Esophagus mucosa (tissue), 1 donor: ENCODE results near the gene CENPS. TPM values are rescaled to one million over a fixed set of nuclear protein-coding genes. Genes with fewer than 3 reads are reported as not detected.
"Not testable (repeated sequence)": the region's sequence is repeated elsewhere in the genome, so short reads cannot be mapped to it uniquely, and the experiment has no call there.

ENCODE experiments used
- ATAC-seq: fragments of 200-7000 bp; cut with Tn5 transposase; one replicate; pipeline ENCODE4 v1.9.1; 2020
- total RNA-seq: library from RNA; stranded (reverse); gene quantifications from one replicate; pipeline ENCODE4 v1.2.4, GENCODE V29; 2023
- donor health status: DM: yes; HTN: yes; CAD: no.

Gene CENPS
- 11.8 TPM for total RNA-seq

DNA sequence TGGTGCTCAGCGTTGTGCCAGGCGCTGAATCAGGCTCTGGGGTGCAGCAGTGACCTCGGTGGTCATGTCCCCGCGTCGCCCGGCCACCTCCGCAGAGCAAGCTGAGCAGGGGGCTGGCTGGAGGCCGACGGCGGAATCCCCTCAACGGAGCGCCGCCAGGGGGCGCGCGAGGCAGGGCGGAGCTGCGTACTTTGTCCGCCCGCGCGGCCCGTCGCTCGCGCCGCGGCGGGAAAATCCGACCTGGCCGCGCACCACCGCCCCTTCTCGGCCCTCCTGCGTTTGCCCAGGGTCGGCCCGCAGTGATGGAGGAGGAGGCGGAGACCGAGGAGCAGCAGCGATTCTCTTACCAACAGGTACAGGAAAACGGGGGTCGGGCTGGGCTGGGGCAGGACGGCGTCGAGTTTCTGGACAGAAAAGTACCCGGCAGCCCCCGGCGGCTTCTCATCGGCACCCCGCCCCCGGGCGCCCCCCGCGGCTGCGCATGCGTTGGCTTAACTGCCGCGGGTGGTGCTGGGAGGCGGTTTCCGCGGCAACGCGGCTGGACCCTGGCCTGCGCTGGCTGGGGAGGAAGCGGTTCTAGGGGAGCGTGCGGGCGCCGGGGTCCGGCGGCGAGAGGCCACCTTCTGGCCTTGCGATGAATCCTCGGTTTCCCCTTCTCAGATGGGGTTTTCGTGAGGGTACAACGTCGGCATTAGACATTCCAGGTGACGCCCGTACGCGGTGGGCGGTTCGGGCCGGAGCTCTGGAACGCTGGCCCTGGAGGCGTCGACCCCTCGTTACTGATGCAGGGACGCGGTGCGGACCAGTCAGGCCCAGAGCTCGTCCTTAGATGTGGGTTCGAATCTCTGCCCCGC is at the start of gene CENPS:
TSS of gene CENPS (plus strand) at position 218 of the 854 bp plus-strand sequence. CDS start at position 303, 85 bp downstream.
- peak; percentile 82 for ATAC-seq

DNA sequence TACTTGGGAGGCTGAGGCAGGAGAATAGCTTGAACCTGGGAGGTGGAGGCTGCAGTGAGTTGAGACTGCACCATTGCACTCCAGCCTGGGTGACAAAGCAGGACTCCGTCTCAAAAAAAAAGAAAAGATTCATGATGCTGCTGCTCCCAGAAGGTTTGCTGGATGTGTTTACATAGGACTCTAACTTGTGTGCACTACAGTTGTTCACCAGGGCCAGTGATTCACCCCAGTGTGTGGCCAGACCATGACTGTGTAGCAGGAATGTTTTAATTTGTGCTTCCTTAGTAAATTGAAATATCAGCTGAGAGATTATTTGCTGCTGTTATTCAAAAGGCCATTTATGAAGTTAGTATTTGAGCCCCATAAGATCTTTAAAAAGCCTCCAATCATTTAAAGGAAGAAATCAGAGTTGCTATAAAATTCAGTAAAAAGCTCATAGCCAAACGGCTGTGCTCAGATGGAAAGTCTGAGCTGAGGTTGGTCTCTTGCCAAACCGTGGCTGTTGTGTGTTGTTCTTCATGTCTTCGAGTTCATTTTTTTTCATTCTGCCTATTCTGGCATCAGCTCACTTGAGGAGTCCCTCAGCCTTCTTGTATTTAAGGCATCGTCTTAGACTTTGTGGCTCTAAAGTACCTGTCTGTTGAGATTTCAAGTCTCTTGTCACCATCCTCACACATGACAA is 49.5 kb upstream of the CENPS start:
- peak; percentile 67 for ATAC-seq

DNA sequence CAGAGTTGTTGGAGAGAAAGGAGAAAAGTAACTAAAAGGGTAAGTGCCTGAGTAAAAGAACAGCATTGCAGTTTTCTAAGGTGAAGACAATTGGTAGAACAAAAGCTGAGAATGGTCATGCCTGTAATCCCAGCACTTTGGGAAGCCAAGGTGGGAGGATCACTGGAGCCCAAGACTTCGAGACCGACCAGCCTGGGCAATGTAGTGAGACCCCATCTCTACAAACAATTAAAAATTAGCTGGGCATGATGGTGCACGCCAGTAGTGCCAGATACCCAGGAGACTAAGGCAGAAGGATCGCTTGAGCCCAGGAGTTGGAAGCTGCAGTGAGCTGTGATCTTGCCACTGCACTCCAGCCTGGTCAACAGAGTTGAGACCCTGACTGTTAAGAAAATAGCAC is 46.6 kb upstream of the CENPS start:
- ATAC-seq: no peak

DNA sequence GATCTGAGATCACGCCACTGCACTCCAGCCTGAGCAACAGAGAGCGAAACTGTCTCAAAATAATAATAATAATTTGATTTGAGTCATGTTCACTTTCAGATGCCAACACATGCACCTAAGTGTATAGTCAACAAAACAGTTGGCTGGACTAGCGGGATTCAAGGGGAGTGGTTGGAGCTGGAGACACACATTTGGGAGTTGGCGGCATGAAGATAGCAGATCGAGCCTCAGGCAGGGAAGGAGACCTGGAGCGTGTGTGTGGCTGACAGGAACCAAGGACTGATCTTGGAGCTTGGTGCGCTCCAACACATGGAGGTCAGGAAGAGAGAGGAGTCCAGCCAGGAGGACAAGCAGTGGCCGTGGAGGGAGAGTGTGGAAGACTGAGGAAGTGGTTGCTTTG is 46.0 kb upstream of the CENPS start:
- no peak for ATAC-seq

DNA sequence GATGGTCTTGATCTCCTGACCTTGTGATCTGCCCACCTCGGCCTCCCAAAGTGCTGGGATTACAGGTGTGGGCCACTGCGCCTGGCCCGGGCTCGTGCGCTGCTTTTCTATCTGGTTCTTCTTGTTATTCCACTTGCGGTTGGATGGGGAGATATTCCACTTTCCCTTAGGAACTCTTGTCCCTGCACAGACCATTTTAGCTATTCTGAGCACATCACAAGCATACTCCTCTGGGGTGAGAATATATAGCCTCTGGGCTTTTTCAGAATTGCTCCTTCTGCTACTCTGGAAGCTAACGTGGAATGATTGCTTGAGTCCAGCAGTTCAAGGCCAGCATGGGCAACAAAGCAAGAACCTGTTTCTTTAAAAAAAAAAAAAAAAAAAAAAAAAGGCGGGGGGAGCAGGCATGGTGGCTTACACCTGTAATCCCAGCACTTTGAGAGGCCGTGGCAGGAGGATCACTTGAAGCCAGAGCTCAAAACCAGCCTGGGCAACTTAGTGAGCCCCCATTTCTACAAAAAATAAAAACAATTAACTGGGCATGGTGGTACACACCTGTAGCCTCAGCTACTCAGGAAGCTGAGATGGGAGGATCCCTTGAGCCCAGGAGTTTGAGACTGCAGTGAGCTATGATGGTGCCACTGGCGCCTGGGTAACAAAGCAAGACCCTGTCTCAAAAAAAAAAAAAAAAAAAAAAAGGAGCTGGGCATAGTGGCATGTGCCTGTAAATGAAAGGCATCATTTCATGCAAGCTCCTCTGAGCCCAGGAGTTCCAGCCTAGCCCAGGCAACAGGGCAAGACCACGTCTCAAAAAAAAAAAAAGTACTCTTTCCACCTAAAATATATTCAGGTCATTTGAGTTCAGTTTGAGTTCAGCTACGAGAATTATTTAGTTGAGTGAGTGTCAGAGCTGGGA is 43.2 kb upstream of the CENPS start:
- peak; percentile 50 for ATAC-seq

DNA sequence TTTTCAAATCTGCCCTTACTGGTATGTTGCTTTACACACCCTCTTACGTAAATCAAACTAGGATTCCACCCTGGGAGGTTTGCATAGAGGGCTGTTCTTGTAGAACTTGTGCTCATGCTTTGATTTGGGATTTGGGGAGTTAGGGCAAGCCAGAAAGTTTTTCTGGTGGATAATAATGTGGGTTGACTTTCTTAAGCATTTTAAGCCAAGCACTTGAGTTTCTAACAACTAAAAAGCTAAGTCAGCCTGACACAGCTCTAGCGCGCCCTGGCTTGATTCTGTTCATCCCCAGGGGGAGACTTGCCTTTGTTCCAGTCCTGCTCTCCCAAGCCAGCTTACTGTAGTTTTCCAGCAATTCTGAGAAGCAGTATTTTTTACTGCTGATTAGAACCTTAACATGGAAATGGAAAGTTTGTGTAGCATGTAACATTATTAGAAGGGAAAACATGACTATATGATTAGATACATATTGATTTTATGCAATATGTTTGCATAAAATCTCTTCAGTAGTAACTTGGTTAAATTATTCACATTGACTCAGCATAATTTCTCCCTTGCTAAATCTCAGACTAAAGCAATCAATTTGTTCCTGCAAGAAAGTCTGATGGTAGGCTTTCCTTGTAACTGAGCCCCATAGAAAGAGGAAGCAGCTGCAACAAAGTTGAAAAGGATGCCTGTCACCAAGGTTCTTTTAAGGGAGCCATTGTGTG is 42.4 kb upstream of the CENPS start:
- peak; percentile 87 for ATAC-seq

DNA sequence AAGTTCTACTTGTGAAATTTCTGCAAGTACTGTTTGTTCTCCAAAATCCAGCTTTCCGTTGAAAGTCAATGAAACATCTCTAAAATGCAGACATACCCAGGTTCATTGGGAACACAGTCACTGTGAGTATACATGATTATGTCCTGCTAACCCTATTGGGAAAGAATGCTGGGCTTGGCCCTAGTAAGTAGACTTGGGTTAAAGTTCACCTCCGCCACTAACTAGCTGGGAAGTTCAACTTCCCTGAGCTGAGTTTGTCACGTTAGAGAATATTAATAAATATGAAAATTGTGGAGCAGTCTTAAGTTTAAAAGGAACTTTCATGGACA is 41.9 kb upstream of the CENPS start:
- peak; percentile 37 for ATAC-seq

DNA sequence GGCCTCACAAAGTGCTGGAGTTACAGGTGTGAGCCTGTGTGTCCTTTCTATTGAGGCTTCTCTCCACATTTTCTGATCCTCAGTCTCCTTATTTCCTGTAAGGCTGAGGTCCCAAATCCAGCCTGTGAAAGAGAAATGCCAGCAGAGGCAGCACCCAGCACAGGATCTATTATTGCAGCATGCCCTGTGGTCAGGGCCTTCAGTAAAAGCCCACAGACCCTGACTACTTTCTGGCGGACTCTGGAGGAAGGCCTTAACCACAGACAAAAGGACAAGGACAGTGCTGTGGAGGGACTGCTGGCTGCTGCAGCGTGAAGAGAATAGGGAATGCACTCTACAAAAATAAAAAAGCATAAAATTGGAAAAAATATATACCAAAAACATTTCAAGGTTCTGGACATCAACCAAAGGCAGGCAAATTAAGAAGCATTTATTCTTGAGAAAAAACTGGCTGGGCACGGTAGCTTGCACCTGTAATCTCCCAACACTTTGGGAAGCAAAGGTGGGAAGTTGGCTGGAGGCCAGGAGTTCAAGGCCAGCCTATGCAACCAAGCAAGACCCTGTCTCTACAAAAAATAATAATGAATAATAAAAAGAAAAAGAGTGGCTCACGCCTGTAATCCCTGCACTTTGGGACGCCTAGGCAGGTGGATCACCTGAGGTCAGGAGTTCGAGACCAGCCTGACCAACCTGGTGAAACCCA is 40.8 kb upstream of the CENPS start:
- no peak for ATAC-seq

DNA sequence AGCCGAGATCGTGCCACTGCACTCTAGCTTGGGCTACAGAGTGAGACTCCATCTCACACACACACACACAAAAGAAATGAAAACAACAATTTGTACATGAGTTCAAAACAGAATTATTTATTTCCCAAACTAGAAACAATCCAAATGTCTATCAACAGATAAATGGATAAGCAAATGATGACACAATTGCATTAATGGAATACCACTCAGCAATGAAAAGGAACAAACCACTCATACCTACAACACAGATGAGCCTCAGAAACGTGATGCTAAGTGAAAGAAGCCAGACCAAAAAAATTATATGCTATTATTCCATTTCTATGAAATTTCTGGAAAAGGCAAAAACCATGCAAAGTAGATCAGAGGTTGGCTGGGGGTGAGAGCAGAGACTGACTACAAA is 33.4 kb upstream of the CENPS start:
- ATAC-seq: no peak

DNA sequence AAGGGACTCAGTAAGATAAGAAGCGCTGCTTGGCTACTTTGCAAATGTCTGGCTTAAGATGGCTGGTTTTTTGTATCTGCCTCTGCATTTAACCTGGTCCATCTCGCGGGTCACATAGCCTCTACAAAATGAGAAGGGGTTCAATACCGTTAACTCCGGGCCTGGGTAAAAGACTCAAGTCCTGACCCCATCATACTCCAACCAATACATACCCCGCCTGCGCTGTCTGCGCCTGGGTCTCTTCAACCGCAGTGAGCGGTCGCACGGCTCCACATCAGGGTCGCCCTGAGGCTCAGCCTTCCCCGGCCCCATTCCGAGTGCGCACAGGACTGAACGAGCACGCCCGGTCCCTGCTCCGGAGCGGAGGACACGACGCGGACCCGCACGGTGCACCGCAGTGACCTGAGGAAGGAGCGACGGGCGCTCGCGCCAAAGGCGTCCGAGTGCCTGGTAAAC is 31.9 kb upstream of the CENPS start:
- ATAC-seq: no peak

DNA sequence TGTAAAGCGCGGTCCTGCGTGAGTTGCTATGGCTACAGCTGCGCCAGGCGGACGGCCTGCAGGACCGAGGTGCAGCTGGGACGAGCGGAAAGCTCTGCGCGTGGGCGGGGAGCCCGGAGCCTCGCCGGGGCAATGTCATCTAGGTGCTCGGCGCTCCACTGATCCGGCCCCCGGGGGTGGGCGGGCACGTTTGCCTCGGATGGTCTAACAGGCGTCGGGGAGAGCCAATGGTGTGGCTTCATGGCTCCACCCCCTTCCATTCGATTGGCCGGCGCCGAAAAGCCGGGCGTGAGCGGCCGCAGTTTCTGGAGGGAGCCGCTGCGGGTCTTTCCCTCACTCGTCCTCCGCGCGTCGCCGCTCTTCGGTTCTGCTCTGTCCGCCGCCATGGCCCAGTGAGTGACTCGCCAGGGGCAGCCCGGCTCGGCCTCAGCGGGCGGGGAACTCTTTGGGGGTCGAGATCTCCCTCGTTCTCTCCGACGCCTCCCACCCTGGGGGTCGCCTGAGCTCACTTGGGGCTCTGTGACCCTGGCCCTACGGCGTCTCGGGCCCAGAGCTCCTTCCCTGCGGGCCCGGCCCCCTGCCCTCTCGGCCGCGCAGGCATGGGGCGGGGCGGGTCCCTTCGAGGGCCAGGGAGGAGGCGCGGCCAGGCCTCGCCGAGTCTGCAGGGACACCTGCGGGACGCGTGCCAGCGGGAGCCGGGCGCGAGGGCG is 31.3 kb upstream of the CENPS start, which contains the start of gene PGD:
TSS of gene PGD (plus strand) at position 331 of the 710 bp plus-strand sequence. CDS start at position 385, 54 bp downstream.
- peak; percentile 98 for ATAC-seq

DNA sequence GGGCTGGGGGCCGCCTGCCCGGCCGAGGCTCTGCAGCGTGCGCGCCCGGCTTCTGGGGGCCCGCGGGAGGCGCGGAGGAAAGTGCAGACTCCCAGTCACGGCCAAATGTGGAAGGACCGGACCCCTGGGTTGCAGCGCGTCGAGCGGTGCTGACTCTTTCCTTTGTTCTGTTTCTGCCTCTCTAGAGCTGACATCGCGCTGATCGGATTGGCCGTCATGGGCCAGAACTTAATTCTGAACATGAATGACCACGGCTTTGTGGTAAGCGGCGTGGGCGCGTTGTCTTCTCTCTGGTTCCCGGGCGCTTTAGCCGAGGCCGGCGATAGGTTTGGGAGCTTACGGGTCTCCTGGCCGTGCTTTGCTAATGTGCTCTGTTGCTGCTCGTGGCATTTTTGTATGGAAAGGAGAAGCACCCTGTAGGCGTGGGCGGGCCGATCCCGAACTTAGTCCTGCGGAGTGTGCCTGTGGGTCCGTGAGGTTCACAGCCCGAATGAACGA is 30.7 kb upstream of the CENPS start:
- ATAC-seq: no peak

DNA sequence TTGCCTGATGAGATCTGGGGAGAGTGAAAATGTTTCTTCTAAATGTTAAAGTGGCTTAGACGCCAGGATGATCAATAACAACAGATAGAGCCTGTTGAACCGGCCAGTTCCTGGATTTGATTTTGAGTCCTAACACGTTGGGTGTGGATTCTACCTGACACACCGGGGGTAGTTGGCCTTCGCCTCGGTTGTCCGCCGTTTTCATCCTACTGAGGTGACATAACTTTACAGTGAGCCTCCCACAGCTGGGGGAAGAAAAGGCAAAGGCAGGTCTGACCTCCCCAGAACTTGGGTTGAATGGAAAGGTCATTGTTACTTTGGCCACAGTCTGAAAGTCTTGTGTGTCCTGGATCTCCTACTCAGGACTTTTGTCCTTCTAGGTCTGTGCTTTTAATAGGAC is 30.2 kb upstream of the CENPS start:
- no peak for ATAC-seq

DNA sequence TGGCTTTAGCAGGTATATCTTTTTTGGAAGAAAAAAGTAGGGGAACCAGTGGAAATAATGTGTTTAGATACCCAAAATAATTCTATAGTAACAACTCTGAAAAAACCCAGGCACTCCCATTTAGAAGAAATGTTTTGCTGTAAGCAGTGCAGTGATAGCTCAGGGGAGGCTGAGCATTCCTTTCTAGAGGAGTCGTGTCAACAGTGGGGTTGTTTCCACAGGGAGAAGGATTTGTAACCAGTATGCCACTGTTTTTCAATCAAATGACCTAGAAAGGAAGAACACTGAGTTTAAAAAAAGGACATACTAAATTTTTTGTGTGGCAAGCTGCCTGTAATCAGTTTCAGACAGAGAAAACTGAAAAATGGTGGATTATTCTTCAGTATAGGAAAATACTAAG is 29.0 kb upstream of the CENPS start:
- ATAC-seq: no peak

DNA sequence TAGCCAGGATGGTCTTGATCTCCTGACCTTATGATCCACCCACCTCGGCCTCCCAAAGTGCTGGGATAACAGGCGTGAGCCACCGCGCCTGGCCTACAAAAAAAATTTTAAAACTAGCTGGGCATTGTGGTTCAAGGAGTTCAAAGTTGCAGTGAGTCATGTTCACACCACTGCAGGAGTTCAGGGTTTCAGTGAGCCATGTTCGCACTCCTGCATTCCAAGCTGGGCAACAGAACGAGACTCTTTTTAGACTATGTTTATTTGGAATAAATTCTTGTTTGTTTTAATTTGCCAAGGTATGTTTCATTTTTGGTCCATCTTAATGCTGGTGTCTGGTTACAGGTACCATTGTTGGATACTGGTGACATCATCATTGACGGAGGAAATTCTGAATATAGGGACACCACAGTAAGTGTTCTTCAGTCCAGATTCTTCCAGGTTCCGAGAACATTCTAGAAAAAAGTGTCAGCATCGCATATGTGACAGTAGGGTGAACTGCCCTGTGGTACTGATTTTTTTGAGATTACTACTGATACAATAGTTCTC is 27.4 kb upstream of the CENPS start:
- no peak for ATAC-seq

DNA sequence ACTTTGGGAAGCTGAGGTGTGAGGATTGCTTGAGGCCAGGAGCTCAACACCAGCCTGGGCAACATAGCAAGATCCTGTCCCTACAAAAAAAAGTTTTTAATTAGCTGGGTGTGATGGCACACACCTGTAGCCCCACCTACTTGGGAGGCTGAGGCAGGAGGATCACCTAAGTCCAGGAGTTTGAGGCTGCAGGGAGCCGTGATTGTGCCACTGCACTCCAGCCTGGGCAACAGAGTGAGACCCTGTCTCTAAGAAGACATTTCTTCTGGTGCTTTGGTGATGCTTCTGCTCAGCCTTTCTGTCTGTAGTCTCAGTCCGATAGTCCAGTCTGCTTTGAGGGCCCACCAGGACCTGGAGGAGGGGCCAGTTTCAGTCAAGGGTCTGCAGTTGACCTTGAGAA is 23.0 kb upstream of the CENPS start:
- ATAC-seq: no peak

DNA sequence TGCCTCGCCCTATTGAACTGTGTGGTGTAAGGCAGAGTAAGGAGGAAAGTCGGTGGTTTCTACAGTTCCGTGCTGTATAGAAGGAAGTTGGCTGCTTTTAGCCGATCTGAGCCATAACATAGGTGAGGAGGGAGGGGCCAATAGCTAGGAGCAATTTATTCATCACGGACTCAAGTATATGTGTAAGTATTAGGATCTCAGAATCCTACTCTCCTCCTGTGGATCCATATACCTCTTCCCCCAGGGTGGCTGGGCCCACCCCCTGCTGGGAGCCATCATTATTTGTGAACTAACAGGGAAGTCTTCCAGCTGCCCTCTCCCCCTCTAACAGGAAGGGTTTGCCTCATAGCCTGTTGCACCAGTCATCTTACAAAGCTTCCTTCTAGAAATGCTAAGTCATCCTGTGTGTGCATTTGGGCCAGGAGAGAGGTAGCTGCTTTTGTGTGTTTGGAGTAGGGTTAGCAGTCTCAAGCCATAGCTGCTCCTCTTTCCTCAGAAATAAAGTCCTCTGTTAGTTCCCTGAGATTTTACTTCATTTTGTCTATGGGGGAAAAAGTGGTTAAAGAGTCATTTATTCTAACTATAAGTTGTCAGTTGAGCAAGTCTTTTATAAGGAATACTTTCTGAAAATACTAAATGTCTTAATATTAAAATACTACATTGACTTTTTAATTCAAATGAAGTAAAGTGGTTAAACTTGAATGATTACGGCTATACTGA is 14.9 kb upstream of the CENPS start:
- ATAC-seq: peak; percentile 92

DNA sequence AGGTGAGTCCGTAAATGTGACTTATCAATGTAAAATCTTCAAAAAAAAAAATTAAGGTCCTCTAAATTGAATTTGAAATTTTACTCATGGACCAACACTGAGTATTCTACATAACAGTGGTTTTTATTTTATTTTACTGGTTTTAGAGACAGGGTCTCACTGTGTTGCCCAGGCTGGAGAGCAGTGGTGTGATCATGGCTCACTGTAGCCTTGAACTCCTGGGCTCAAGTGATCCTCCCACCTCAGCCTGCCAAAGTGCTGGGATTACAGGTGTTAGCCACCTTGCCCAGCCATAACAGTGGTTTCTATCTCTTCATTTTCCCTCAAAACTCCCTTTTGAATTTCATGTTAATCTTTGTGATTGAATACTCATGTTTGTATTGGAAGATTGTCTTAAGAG is 14.3 kb upstream of the CENPS start:
- not testable (repeated sequence) for ATAC-seq

DNA sequence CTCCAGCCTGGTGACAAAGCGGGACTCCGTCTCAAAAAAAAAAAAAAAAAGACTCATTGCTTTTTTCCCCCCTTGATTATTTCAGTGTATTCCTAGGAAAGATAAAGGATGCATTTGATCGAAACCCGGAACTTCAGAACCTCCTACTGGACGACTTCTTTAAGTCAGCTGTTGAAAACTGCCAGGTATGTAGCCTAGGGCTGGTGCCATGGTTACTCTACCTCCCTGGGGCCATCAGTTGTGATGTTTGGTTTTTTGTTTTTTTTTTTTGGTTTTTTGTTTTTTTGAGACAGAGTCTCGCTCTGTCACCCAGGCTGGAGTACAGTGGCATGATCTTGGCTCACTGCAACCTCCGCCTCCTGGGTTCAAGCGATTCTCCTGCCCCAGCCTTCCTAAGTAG is 11.5 kb upstream of the CENPS start:
- ATAC-seq: not testable (repeated sequence)

DNA sequence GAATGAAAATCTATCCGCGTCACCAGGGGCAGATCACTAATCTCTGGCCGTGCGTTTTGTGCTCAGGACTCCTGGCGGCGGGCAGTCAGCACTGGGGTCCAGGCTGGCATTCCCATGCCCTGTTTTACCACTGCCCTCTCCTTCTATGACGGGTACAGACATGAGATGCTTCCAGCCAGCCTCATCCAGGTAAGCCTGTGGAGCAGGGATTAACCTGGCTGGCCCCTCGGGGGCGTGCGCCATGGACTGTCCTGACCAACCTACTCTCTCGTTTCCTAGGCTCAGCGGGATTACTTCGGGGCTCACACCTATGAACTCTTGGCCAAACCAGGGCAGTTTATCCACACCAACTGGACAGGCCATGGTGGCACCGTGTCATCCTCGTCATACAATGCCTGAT is 10.9 kb upstream of the CENPS start:
- peak; percentile 4 for ATAC-seq
